Measurements from ENCODE around the gene YES1.

DNA sequence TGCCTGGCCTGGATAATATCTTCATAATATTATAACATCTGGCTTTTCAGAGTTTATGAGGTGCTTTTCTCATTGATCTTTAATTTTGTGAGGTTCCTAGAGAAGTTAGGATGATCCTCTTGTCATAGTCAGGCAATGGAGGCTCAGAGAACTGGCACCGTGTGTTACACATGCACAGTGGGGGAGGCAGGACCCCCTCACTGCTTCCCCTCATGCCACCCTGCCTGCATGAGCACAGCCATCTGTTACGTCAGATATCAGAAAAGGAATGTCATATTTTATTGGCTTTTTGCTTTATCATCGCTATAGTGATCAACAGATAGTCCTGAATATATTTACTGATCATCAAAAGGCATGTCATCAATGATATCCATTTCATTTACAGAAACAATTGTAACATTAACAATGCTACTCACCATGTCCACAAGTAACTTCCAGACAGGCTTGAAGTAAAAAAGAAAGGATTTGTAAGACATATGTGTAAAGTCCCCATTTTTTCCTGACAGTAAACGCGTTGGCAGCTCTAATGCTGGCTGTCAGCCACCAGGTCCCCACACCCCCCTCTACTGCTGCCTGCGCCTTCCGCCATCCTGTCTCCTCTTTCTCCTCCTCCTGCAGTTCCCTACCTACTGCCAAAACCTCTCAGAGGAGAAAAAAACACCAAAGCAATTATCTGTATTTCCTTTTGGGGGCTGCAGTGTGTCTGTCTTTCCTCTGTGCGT lies 118.4 kb downstream of the YES1 start:
- TF ChIP-seq EP300 (IDR thresholded peaks at IDR 0.05; ENCODE audit: low read depth): no peak
- TF ChIP-seq POLR2AphosphoS5 (IDR thresholded peaks at IDR 0.05): no peak

All from transverse colon (tissue), 3 donors.